Measurements from ENCODE around the gene KMT2C.

Gene KMT2C

GRCh38 chr7:152120776-152121175 lies 315.0 kb downstream of the KMT2C start:
- in situ Hi-C loops (cut with HindIII; ENCODE audit: low sequenced_read_pairs): no loop called here

GRCh38 chr7:152120210-152120609 lies 315.6 kb downstream of the KMT2C start:
- in situ Hi-C loops (cut with HindIII; ENCODE audit: low sequenced_read_pairs): no loop called here

- in situ Hi-C loops (cut with HindIII; ENCODE audit: low sequenced_read_pairs): no loop called here
These were observed 318.4 kb downstream of the KMT2C start for GRCh38 chr7:152117356-152117755.

GRCh38 chr7:152115021-152115718 lies 320.6 kb downstream of the KMT2C start:
- in situ Hi-C loops (cut with HindIII; ENCODE audit: low sequenced_read_pairs): no loop called here

GRCh38 chr7:152112829-152113228 lies 323.0 kb downstream of the KMT2C start:
- in situ Hi-C loops (cut with HindIII; ENCODE audit: low sequenced_read_pairs): no loop called here

GRCh38 chr7:152108359-152108758 lies 327.4 kb downstream of the KMT2C start:
- in situ Hi-C loops (cut with HindIII; ENCODE audit: low sequenced_read_pairs): no loop called here

- in situ Hi-C loops (cut with HindIII; ENCODE audit: low sequenced_read_pairs): no loop called here
These were observed 327.9 kb downstream of the KMT2C start for GRCh38 chr7:152107945-152108344.

GRCh38 chr7:152106990-152107389 lies 328.8 kb downstream of the KMT2C start:
- in situ Hi-C loops (cut with HindIII; ENCODE audit: low sequenced_read_pairs): no loop called here

- in situ Hi-C loops (cut with HindIII; ENCODE audit: low sequenced_read_pairs): no loop called here
These were observed 330.6 kb downstream of the KMT2C start for GRCh38 chr7:152105205-152105604.

GRCh38 chr7:152103691-152104090 lies 332.1 kb downstream of the KMT2C start:
- in situ Hi-C loops (cut with HindIII; ENCODE audit: low sequenced_read_pairs): no loop called here

- in situ Hi-C loops (cut with HindIII; ENCODE audit: low sequenced_read_pairs): no loop called here
These were observed 332.7 kb downstream of the KMT2C start for GRCh38 chr7:152103066-152103465.

- in situ Hi-C loops (cut with HindIII; ENCODE audit: low sequenced_read_pairs): no loop called here
These were observed 338.5 kb downstream of the KMT2C start for GRCh38 chr7:152097330-152097729.

- in situ Hi-C loops (cut with HindIII; ENCODE audit: low sequenced_read_pairs): no loop called here
These were observed 340.0 kb downstream of the KMT2C start for GRCh38 chr7:152095771-152096170.

GRCh38 chr7:152093717-152094116 lies 342.1 kb downstream of the KMT2C start:
- in situ Hi-C loops (cut with HindIII; ENCODE audit: low sequenced_read_pairs): no loop called here

- in situ Hi-C loops (cut with HindIII; ENCODE audit: low sequenced_read_pairs): no loop called here
These were observed 345.1 kb downstream of the KMT2C start for GRCh38 chr7:152090747-152091146.

GRCh38 chr7:152089183-152089582 lies 346.6 kb downstream of the KMT2C start:
- in situ Hi-C loops (cut with HindIII; ENCODE audit: low sequenced_read_pairs): no loop called here

GRCh38 chr7:152086513-152086912 lies 349.3 kb downstream of the KMT2C start:
- in situ Hi-C loops (cut with HindIII; ENCODE audit: low sequenced_read_pairs): no loop called here

GRCh38 chr7:152085131-152085530 lies 350.7 kb downstream of the KMT2C start:
- in situ Hi-C loops (cut with HindIII; ENCODE audit: low sequenced_read_pairs): no loop called here

Measured in endothelial cell of hepatic sinusoid (primary cell).